ENCODE measurements around the gene ARHGAP25.

- TF ChIP-seq POLR2A (IDR thresholded peaks at IDR 0.05; ENCODE audit: low read depth, low read length) (no peak), TAF1 (IDR thresholded peaks at IDR 0.05; ENCODE audit: low read depth, low read length) (no peak), POLR2AphosphoS5 (IDR thresholded peaks at IDR 0.05; ENCODE audit: low read depth, low read length) (no peak), SPI1 (IDR thresholded peaks at IDR 0.05; ENCODE audit: low read depth, low read length) (no peak)
These were observed 75.0 kb downstream of the ARHGAP25 start for GRCh38 chr2:68809324-68810240.

All from GM12891 (cell line).